Measurements from ENCODE around the gene AGPAT4. TPM values are rescaled to one million over a fixed set of nuclear protein-coding genes. Genes with fewer than 3 reads are reported as not detected.

AGPAT4 gene
- total and polyA plus RNA-seq, 2 of the 4 experiments (the other 2 are of a cell fraction): 3.6 to 3.8 TPM

DNA sequence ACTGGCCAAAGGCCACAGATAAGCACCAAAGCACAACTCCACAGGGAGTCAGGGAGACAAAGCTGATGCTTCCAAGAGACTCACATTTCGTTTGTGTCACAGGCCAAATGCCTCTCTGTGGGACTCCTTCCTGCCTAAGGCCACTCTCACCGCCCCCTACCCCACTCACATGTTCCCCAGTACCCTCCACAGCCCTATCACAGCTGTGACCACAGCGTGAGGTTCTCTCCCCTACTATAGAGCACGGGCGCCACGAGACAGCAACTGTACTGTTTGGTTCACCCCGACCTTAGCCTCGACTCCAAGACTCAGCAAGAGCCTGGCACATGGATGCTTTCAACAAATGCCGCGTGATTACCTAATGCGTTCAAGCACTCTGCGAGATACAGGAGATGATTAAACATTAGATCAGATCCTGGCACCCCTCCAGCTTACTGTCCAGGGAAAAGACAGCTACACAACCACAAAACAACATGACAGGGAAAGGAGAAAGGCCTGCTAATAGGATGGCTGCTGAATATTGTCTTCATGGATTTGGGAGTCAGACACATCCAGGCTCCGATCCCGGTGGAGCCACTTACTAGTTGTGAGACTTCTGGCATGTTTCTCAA lies 105.5 kb downstream of the AGPAT4 start:
- BruUV-seq (replicated peaks): no TSS peak
- no peak overlapping the region for H3K9ac ChIP-seq (ENCODE audit: low read depth, low read length)
- dilution Hi-C loops (cut with HindIII; ENCODE audit: low sequenced_read_pairs, unreplicated experiment) (no loop called here), in situ Hi-C loops (cut with MboI; ENCODE audit: low sequenced_read_pairs) (loop anchor here (10.0 kb wide), 1 partner anchor 106 kb away; the partner anchor contains the start of gene AGPAT4), intact Hi-C loops (cut with micrococcal nuclease) (no loop called here)
- peak overlapping the region; percentile 78 for H2AFZ ChIP-seq (replicated peaks; ENCODE audit: low read length, poor library complexity)
- 67% methylated on average over 1 of the region's 14 CpGs; no CpG with 5 or more reads in 1 of the 2 experiments for WGBS, 2 experiments (ENCODE audit: extremely low coverage in 2 of 2, insufficient read length in 1 of 2)
- H3K23ac ChIP-seq (ENCODE audit: low read depth, low read length): no peak overlapping the region; the same call in 1 of the 2 replicates
- no peaks in the 10 kb centered on the region for H4K20me1 ChIP-seq (ENCODE audit: insufficient read depth, low read length)
- peak overlapping the region; percentile 58 for H3K14ac ChIP-seq (replicated peaks; ENCODE audit: low read depth, low read length)
- H2AK5ac ChIP-seq (ENCODE audit: low read depth, low read length): peak overlapping the region; percentile 92
- peak overlapping the region; percentile 57 for H2BK5ac ChIP-seq (ENCODE audit: low read depth, low read length, poor library complexity, severe bottlenecking)
- H4K5ac ChIP-seq (ENCODE audit: low read depth, low read length): peak overlapping the region; percentile 31
- peak overlapping the region; percentile 61 for H2AK9ac ChIP-seq (replicated peaks; ENCODE audit: low read depth, low read length, poor library complexity)
- ChIA-PET CTCF (no interaction called here), POLR2A (ENCODE audit: unreplicated experiment) (no interaction called here)
- H3K4me1 ChIP-seq (ENCODE audit: control insufficient read depth, insufficient read depth, low read length): peaks cover 9% of the 10 kb centered on the region
- peak overlapping the region; percentile 68 for H3K4ac ChIP-seq (ENCODE audit: low read depth, low read length)
- no peak overlapping the region for H3K4me3 ChIP-seq (ENCODE audit: insufficient read depth, low read depth, low read length)
- H2BK120ac ChIP-seq (ENCODE audit: low read depth, low read length): peak overlapping the region; percentile 77
- peaks cover 13% of the 10 kb centered on the region for H3K9me1 ChIP-seq (ENCODE audit: insufficient read depth, low read length)
- H2BK15ac ChIP-seq (ENCODE audit: low read depth, low read length): peak overlapping the region; percentile 34; the same call in 1 of the 3 replicates
- H4K91ac ChIP-seq (ENCODE audit: insufficient read depth, low read depth, low read length): peak overlapping the region; percentile 53
- H4K8ac ChIP-seq (ENCODE audit: low read depth in 2 of 2, low read length in 2 of 2): peak overlapping the region; percentile 0 to 68; a peak in 3 of 4 replicates
- peak overlapping the region; percentile 27; the same call in 1 of the 2 replicates for H2BK20ac ChIP-seq (ENCODE audit: low read depth, low read length)
- H3K18ac ChIP-seq (ENCODE audit: low read depth, low read length): peak overlapping the region; percentile 55
- peak overlapping the region; percentile 11; the same call in 1 of the 2 replicates for H3K4me2 ChIP-seq (ENCODE audit: low read depth, low read length)
- H3K27me3 ChIP-seq (ENCODE audit: control insufficient read depth, insufficient read depth, low read length): no peaks in the 10 kb centered on the region
- H3K79me1 ChIP-seq (ENCODE audit: low read depth in 1 of 2, low read length in 2 of 2): peaks cover 10% of the 10 kb centered on the region in 2 experiments; a peak in 3 of 4 replicates
- peak; percentile 92 for ATAC-seq (ENCODE audit: low read depth)
- peaks cover 8% of the 10 kb centered on the region for H3K36me3 ChIP-seq (ENCODE audit: control insufficient read depth, insufficient read depth, low read length)
- no peaks in the 10 kb centered on the region for H3K9me3 ChIP-seq (ENCODE audit: control insufficient read depth, insufficient read depth, low read length)
- no peak overlapping the region for H3K56ac ChIP-seq (ENCODE audit: extremely low read depth, insufficient read depth, low read length)
- DNase-seq: peak; percentile 99
- TF ChIP-seq, protein P1, sequence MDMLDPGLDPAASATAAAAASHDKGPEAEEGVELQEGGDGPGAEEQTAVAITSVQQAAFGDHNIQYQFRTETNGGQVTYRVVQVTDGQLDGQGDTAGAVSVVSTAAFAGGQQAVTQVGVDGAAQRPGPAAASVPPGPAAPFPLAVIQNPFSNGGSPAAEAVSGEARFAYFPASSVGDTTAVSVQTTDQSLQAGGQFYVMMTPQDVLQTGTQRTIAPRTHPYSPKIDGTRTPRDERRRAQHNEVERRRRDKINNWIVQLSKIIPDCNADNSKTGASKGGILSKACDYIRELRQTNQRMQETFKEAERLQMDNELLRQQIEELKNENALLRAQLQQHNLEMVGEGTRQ (IDR thresholded peaks at IDR 0.05; ENCODE audit: low read depth, low read length): peak; percentile 55; the same call in 1 of the 2 replicates
- no peak for TF ChIP-seq MXI1 (IDR thresholded peaks at IDR 0.05; ENCODE audit: borderline replicate concordance, low read depth, low read length)
- TF ChIP-seq CEBPB (IDR thresholded peaks at IDR 0.05; ENCODE audit: low read depth, low read length): peak; percentile 80
- peak; percentile 71; the same call in 1 of the 2 replicates for TF ChIP-seq BHLHE40 (IDR thresholded peaks at IDR 0.05; ENCODE audit: low read depth, low read length)
- TF ChIP-seq MAFK (IDR thresholded peaks at IDR 0.05; ENCODE audit: low read depth, low read length): no peak
- TF ChIP-seq NFE2L2 (IDR thresholded peaks at IDR 0.05; ENCODE audit: low read depth, low read length): peak; percentile 43; the same call in 1 of the 2 replicates
- peak; percentile 23 for TF ChIP-seq RAD21 (IDR thresholded peaks at IDR 0.05; ENCODE audit: low read length)
- peak; percentile 22; the same call in 1 of the 2 replicates for TF ChIP-seq FOS (IDR thresholded peaks at IDR 0.05; ENCODE audit: low read depth, low read length)
- H3K27ac ChIP-seq (ENCODE audit: insufficient read depth, low read length): peak overlapping the region; percentile 49
